ENCODE data around the gene IL31. TPM values are rescaled to one million over a fixed set of nuclear protein-coding genes. Genes with fewer than 3 reads are reported as not detected.

IL31 gene
- total RNA-seq, 2 donors from 2014 or later = not detected

- 79 to 100% methylated on average over 1 to 12 of the region's 12 CpGs for WGBS, 2 donors
- no peak for TF ChIP-seq CTCF (IDR thresholded peaks at IDR 0.05)
- no peak for TF ChIP-seq POLR2A (IDR thresholded peaks at IDR 0.05)
- Histone ChIP-seq H3K27ac (no peak overlapping the region), H3K4me3 (no peak overlapping the region), H3K36me3 (replicated peaks in 1 of 2; ENCODE audit: insufficient read depth in 1 of 2, low read depth in 2 of 2) (no peaks in the 10 kb centered on the region), H3K4me1 (peaks cover 11% of the 10 kb centered on the region), H3K9me3 (no peaks in the 10 kb centered on the region), H3K27me3 (no peaks in the 10 kb centered on the region)
- ATAC-seq = no peak
- intact Hi-C loops (cut with DNase I) = no loop called here
- no peak for DNase-seq
Measured at GRCh38 chr12:122187466-122187865, 13.4 kb upstream of the IL31 start.

DNA sequence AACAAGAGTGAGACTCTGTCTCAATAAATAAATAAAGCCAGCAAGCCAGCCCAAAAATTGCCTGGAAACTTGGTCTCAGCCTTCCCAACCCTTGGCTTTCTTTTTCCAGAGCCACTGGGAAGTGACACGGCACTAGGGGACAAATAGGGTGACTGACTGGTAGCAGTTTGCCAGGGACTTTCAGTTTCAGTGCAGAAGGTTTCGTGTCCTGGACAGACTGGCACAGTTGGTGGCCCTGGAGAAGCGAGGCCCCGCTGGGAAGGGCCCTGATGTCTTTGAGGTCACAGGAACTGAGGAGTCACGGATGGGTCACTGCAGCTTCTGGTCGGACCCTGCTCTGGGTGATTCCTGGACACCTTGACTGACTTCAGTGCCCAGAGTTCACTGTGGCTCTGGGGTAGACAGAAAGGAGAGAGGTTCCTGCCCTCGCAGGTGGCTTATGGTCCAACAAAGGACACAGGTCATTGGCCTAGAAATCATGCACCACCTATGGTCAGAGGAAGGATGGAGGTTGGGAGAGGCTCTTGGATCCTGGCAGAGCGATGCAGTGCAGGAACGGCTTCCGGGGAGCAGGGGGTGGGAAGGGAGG is 11.6 kb upstream of the IL31 start:
- intact Hi-C loops (cut with DNase I) = no loop called here
- ATAC-seq (no peak), DNase-seq (no peak)
- no peak overlapping the region for H3K27ac ChIP-seq
- H3K4me3 ChIP-seq = no peak overlapping the region
- WGBS, 2 donors = 70 to 77% methylated on average over 4 to 9 of the region's 10 CpGs
- H3K36me3 ChIP-seq (replicated peaks in 1 of 2; ENCODE audit: insufficient read depth in 1 of 2, low read depth in 2 of 2) = no peaks in the 10 kb centered on the region
- no peaks in the 10 kb centered on the region for H3K9me3 ChIP-seq
- TF ChIP-seq POLR2A (IDR thresholded peaks at IDR 0.05) (no peak), CTCF (IDR thresholded peaks at IDR 0.05) (no peak)
- peaks cover 11% of the 10 kb centered on the region for H3K4me1 ChIP-seq
- H3K27me3 ChIP-seq = no peaks in the 10 kb centered on the region

DNA sequence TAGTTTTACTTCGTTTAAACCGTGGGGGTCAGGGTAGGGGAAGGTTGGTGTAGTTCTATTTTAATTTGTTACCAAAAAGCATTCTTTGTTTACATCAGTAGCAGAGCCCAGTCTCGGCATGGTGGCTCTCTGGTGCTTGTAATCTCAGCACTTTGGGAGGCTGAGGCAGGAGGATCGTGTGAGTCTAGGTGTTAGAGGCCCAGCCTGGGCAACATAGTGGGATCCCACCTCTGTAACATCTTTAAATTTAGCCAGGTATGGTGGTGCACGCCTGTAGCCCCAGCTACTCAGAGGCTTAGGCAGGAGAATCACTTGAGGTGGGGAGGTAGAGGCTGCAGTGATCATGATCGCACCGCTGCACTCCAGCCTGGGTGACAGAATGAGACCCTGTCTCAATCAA is 11.1 kb upstream of the IL31 start:
- Histone ChIP-seq H3K27me3 (no peaks in the 10 kb centered on the region), H3K27ac (no peak overlapping the region), H3K9me3 (no peaks in the 10 kb centered on the region), H3K4me3 (no peak overlapping the region), H3K36me3 (replicated peaks in 1 of 2; ENCODE audit: insufficient read depth in 1 of 2, low read depth in 2 of 2) (no peaks in the 10 kb centered on the region), H3K4me1 (peaks cover 11% of the 10 kb centered on the region)
- DNase-seq (no peak), ATAC-seq (no peak)
- intact Hi-C loops (cut with DNase I) = no loop called here
- WGBS, 2 donors = 82 to 87% methylated on average over 7 of the region's 7 CpGs
- TF ChIP-seq CTCF (IDR thresholded peaks at IDR 0.05) (no peak), POLR2A (IDR thresholded peaks at IDR 0.05) (no peak)

GRCh38 chr12:122184517-122184916 is 10.5 kb upstream of the IL31 start:
- Histone ChIP-seq H3K9me3 (no peaks in the 10 kb centered on the region), H3K4me3 (no peak overlapping the region), H3K27ac (no peak overlapping the region), H3K36me3 (replicated peaks in 1 of 2; ENCODE audit: insufficient read depth in 1 of 2, low read depth in 2 of 2) (no peaks in the 10 kb centered on the region), H3K27me3 (no peaks in the 10 kb centered on the region), H3K4me1 (peaks cover 11% of the 10 kb centered on the region)
- TF ChIP-seq CTCF (IDR thresholded peaks at IDR 0.05) (no peak), POLR2A (IDR thresholded peaks at IDR 0.05) (no peak)
- DNase-seq (no peak), ATAC-seq (no peak)
- intact Hi-C loops (cut with DNase I) = no loop called here
- WGBS, 2 donors = 83% methylated on average over 18 of the region's 18 CpGs; no CpG with 5 or more reads in 1 of the 2 donors

- DNase-seq (no peak), ATAC-seq (no peak)
- no peaks in the 10 kb centered on the region for H3K27me3 ChIP-seq
- intact Hi-C loops (cut with DNase I) = no loop called here
- TF ChIP-seq CTCF (IDR thresholded peaks at IDR 0.05) (no peak), POLR2A (IDR thresholded peaks at IDR 0.05) (no peak)
- no peaks in the 10 kb centered on the region for H3K9me3 ChIP-seq
- no peak overlapping the region for H3K4me3 ChIP-seq
- no peak overlapping the region for H3K27ac ChIP-seq
- WGBS, 2 donors = 84 to 87% methylated on average over 9 to 10 of the region's 10 CpGs
- peaks cover 11% of the 10 kb centered on the region for H3K4me1 ChIP-seq
- H3K36me3 ChIP-seq (replicated peaks in 1 of 2; ENCODE audit: insufficient read depth in 1 of 2, low read depth in 2 of 2) = no peaks in the 10 kb centered on the region
Measured at GRCh38 chr12:122183588-122183940, 9.5 kb upstream of the IL31 start.
